HUES64 (cell line): Measurements from ENCODE around the gene PAPLN.

Experiments used
- H3K27ac ChIP-seq: 2 replicates; pipeline ENCODE4 v1.7.0; 2013; ENCODE audit warnings: low read depth, low read length, inconsistent platforms
- H3K27me3 ChIP-seq: 2 replicates; pipeline ENCODE4 v1.6.1; 2013; ENCODE audit warnings: mild to moderate bottlenecking, low read length; ENCODE audit not compliant: insufficient read depth
- H3K36me3 ChIP-seq: 2 replicates; pipeline ENCODE4 v1.6.1; 2013; ENCODE audit warnings: mild to moderate bottlenecking, low read length; ENCODE audit not compliant: insufficient read depth
- H3K4me1 ChIP-seq: 2 replicates; pipeline ENCODE4 v1.6.1; 2013; ENCODE audit warnings: mild to moderate bottlenecking, low read length, moderate library complexity; ENCODE audit not compliant: insufficient read depth
- H3K4me3 ChIP-seq: 2 replicates; pipeline ENCODE4 v1.5.1; 2013; ENCODE audit warnings: mild to moderate bottlenecking, low read length, moderate library complexity
- H3K9ac ChIP-seq: 2 replicates; pipeline ENCODE4 v1.6.1; 2013; ENCODE audit warnings: mild to moderate bottlenecking, low read depth, low read length
- H3K9me3 ChIP-seq: 2 replicates; pipeline ENCODE4 v1.6.1; 2013; ENCODE audit warnings: low read depth, low read length; ENCODE audit not compliant: insufficient read depth
- WGBS: fragments of 150-250, 120-280 bp; methylation state at CpG from one replicate; pipeline ENCODE4 v1.1.7; 2013; ENCODE audit warnings: missing lambda C conversion rate; 5-methylcytosine and 5-hydroxymethylcytosine counted together

Gene PAPLN

DNA sequence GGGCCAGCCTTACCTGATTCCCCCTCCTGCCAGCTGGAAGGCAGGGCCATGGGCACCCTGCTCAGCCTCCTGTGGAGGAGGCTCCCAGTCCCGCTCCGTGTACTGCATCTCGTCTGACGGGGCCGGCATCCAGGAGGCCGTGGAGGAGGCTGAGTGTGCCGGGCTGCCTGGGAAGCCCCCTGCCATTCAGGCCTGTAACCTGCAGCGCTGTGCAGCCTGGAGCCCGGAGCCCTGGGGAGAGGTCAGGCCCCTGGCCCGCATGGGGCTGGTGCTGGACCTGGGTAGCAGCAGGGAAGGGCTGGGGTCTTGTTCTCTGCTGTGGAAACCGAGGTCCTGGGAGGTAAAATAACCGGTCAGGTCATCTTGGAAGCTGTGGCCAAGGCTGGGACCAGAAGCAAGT is 16.4 kb downstream of the PAPLN start:
- no peak overlapping the region for H3K27ac ChIP-seq
- no peaks in the 10 kb centered on the region for H3K27me3 ChIP-seq
- peaks cover 2% of the 10 kb centered on the region; the same call in 1 of the 2 replicates for H3K36me3 ChIP-seq
- H3K4me3 ChIP-seq, result no peak overlapping the region
- no peaks in the 10 kb centered on the region for H3K4me1 ChIP-seq
- no peaks in the 10 kb centered on the region for H3K9me3 ChIP-seq
- H3K9ac ChIP-seq, result no peak overlapping the region
- 90% methylated on average over 12 of the region's 12 CpGs for WGBS

DNA sequence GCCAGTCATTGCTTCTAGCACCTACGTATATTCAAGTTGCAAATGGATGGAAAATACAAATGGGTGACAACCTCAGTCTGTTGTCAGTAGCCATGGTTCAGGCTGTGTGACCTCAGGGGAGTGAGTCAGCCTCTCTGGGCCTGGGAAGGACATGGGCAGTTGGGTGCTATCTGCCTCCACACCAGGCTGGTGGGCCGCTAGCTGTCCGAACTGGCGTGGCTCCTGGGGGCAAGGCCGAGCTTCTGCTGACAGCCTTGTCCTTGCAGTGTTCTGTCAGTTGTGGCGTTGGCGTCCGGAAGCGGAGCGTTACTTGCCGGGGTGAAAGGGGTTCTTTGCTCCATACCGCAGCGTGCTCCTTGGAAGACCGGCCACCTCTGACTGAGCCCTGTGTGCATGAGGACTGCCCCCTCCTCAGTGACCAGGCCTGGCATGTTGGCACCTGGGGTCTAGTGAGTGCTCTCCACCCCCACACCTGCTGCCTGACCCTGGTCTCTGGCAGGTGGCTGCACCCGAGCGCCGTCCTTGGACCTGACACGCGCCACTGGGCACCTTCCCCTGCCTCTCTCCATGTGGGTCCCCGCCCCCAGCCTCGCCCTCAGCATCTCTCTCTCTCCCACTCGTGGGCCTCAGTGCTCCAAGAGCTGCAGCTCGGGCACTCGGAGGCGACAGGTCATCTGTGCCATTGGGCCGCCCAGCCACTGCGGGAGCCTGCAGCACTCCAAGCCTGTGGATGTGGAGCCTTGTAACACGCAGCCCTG is 17.1 kb downstream of the PAPLN start:
- peaks cover 2% of the 10 kb centered on the region; the same call in 1 of the 2 replicates for H3K36me3 ChIP-seq
- H3K4me1 ChIP-seq, result no peaks in the 10 kb centered on the region
- H3K9ac ChIP-seq, result no peak overlapping the region
- H3K27me3 ChIP-seq, result no peaks in the 10 kb centered on the region
- WGBS, result 93% methylated on average over 28 of the region's 28 CpGs
- no peak overlapping the region for H3K4me3 ChIP-seq
- no peaks in the 10 kb centered on the region for H3K9me3 ChIP-seq
- no peak overlapping the region for H3K27ac ChIP-seq

DNA sequence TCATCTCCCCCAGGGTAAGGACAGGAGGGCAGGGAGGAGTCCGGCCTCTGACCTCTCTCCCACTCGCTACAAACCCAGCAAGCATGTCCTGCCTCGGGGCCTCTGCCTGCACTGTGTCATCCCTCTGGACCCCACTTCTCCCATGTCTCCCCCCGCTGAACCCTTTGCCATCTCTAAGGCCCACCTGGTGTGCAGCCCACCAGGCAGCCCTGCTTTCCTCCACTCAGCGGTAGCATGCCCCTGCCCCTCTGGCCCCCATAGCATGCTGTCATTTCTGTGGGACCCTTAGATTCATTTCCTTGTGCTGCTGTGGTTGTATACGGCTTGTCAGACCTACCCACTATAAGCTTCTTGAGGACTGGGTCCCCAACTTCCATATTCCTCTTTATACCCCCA is 17.7 kb downstream of the PAPLN start:
- Histone ChIP-seq H3K36me3 (peaks cover 5% of the 10 kb centered on the region; the same call in 1 of the 2 replicates), H3K9me3 (no peaks in the 10 kb centered on the region), H3K4me1 (no peaks in the 10 kb centered on the region), H3K4me3 (no peak overlapping the region), H3K27ac (no peak overlapping the region), H3K9ac (no peak overlapping the region), H3K27me3 (no peaks in the 10 kb centered on the region)
- 93% methylated on average over 6 of the region's 6 CpGs for WGBS

GRCh38 chr14:73255693-73256225 is 18.5 kb downstream of the PAPLN start:
- Histone ChIP-seq H3K27ac (no peak overlapping the region), H3K9me3 (no peaks in the 10 kb centered on the region), H3K36me3 (peaks cover 5% of the 10 kb centered on the region; the same call in 1 of the 2 replicates), H3K9ac (no peak overlapping the region), H3K4me1 (no peaks in the 10 kb centered on the region), H3K27me3 (no peaks in the 10 kb centered on the region), H3K4me3 (no peak overlapping the region)
- WGBS, result 93% methylated on average over 9 of the region's 9 CpGs

- peaks cover 5% of the 10 kb centered on the region; the same call in 1 of the 2 replicates for H3K36me3 ChIP-seq
- no peaks in the 10 kb centered on the region for H3K4me1 ChIP-seq
- H3K9ac ChIP-seq, result no peak overlapping the region
- 92% methylated on average over 4 of the region's 4 CpGs for WGBS
- H3K9me3 ChIP-seq, result no peaks in the 10 kb centered on the region
- no peaks in the 10 kb centered on the region for H3K27me3 ChIP-seq
- H3K4me3 ChIP-seq, result no peak overlapping the region
- H3K27ac ChIP-seq, result no peak overlapping the region
Measured at GRCh38 chr14:73258076-73258475, 20.8 kb downstream of the PAPLN start.

DNA sequence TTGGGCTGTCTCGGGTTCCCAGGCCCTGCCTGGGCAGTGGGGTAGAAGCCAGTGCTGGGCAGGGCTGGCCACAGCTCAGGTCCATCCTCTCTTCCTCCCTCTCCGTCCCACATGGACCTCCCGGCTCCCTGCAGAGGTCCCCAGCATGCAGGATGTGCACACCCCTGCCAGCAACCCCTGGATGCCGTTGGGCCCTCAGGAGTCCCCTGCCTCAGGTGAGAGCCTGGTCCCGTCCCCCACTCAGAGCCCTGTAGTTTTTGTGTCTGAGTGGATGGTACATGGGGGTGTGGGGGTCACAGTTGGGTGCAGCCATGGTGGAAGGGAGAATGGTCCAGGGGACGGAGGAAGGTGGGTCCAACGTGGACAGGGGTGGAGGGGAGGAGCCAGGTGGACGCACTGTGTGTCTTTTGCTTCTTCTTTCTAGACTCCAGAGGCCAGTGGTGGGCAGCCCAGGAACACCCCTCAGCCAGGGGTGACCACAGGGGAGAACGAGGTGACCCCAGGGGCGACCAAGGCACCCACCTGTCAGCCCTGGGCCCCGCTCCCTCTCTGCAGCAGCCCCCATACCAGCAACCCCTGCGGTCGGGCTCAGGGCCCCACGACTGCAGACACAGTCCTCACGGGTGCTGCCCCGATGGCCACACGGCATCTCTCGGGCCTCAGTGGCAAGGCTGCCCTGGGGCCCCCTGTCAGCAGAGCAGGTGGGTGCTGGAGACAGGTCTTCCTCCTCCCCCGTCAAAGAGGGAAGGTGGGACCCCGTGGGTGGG is 21.7 kb downstream of the PAPLN start:
- no peaks in the 10 kb centered on the region for H3K4me1 ChIP-seq
- WGBS, result 93% methylated on average over 20 of the region's 20 CpGs
- H3K9me3 ChIP-seq, result no peaks in the 10 kb centered on the region
- H3K36me3 ChIP-seq, result peaks cover 6% of the 10 kb centered on the region; the same call in 1 of the 2 replicates
- H3K27me3 ChIP-seq, result no peaks in the 10 kb centered on the region
- no peak overlapping the region for H3K9ac ChIP-seq
- H3K27ac ChIP-seq, result no peak overlapping the region
- no peak overlapping the region for H3K4me3 ChIP-seq

DNA sequence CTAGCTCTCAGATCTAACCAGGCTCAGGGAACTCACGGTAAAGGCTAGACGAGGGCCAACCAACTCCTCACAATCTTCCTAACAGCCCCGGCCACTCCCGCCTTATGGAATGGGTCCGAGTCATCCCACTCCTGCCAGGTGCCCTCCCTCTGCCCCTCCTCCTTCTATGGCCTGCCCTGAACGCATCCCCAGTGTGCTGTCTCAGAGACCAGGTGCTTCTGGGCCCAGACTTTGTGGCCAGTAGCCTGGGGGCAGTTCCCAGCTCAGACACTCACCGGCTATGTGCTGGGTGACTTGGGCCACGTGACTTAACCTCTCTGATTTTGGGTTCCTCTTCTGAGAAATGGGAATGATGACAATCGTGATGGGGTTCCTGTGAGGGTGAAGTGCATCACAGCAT is 22.5 kb downstream of the PAPLN start:
- Histone ChIP-seq H3K9ac (no peak overlapping the region), H3K27me3 (no peaks in the 10 kb centered on the region), H3K9me3 (no peaks in the 10 kb centered on the region), H3K27ac (no peak overlapping the region), H3K4me3 (no peak overlapping the region), H3K4me1 (no peaks in the 10 kb centered on the region), H3K36me3 (peaks cover 10% of the 10 kb centered on the region; the same call in 1 of the 2 replicates)
- WGBS, result 87% methylated on average over 9 of the region's 9 CpGs

GRCh38 chr14:73260574-73260973 is 23.3 kb downstream of the PAPLN start:
- no peaks in the 10 kb centered on the region for H3K4me1 ChIP-seq
- H3K4me3 ChIP-seq, result no peak overlapping the region
- no peak overlapping the region for H3K27ac ChIP-seq
- no peaks in the 10 kb centered on the region for H3K27me3 ChIP-seq
- 88% methylated on average over 11 of the region's 11 CpGs for WGBS
- no peak overlapping the region for H3K9ac ChIP-seq
- peaks cover 9% of the 10 kb centered on the region; the same call in 1 of the 2 replicates for H3K36me3 ChIP-seq
- no peaks in the 10 kb centered on the region for H3K9me3 ChIP-seq

DNA sequence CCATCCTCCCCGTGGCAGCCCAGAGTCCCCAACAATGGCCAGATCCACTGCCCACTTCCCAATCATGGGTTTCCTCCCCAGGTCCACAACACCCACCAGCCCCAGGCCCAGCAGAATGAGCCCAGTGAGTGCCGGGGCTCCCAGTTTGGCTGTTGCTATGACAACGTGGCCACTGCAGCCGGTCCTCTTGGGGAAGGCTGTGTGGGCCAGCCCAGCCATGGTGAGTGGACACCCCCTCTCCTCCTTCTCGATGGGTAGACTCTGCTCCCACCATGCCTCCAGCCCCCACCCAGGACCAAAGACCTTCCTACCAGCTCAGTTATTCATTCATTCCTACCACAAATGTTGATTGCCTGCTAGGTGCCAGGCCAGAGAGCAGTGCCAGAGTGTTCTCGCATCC is 23.8 kb downstream of the PAPLN start:
- Histone ChIP-seq H3K4me1 (no peaks in the 10 kb centered on the region), H3K36me3 (peaks cover 11% of the 10 kb centered on the region; the same call in 1 of the 2 replicates), H3K27ac (no peak overlapping the region), H3K27me3 (no peaks in the 10 kb centered on the region), H3K4me3 (no peak overlapping the region), H3K9me3 (no peaks in the 10 kb centered on the region), H3K9ac (no peak overlapping the region)
- 88% methylated on average over 6 of the region's 6 CpGs for WGBS

- Histone ChIP-seq H3K9me3 (no peaks in the 10 kb centered on the region), H3K27me3 (no peaks in the 10 kb centered on the region), H3K4me1 (no peaks in the 10 kb centered on the region), H3K27ac (no peak overlapping the region), H3K4me3 (no peak overlapping the region), H3K9ac (no peak overlapping the region), H3K36me3 (peaks cover 11% of the 10 kb centered on the region; the same call in 1 of the 2 replicates)
- 95% methylated on average over 15 of the region's 15 CpGs for WGBS
Measured at GRCh38 chr14:73261520-73262426, 24.5 kb downstream of the PAPLN start.
